CD4-positive, alpha-beta T cell (primary cell): ENCODE measurements around the gene MED27. TPM values are rescaled to one million over a fixed set of nuclear protein-coding genes. Genes with fewer than 3 reads are reported as not detected.

Source experiments
- ATAC-seq: fragments of 200-7000 bp; cut with Tn5 transposase; one replicate; pipeline ENCODE4 v1.10.0; 2022; ENCODE audit warnings: mild to moderate bottlenecking; ENCODE audit not compliant: poor library complexity
- CTCF ChIA-PET: fragments of 350-600 bp; sonication (Branson Sonifier 250); formaldehyde crosslinking; loops from one replicate; lab custom pipeline; 2021; ENCODE audit warnings: antibody characterized with exemption, inconsistent platforms; lab: Charles Lee
- POLR2A ChIA-PET: fragments of 350-600 bp; sonication (Branson Sonifier 250); formaldehyde crosslinking; loops from one replicate; lab custom pipeline; 2021; ENCODE audit warnings: antibody characterized with exemption, inconsistent platforms; lab: Charles Lee
- DNase-seq, 14 experiments: peaks; one replicate each; pipeline ENCODE4 v3.0.0-alpha.2; 2013 to 2020; ENCODE audit warnings: mixed read lengths in 2 of 14
- H3K27ac ChIP-seq, 2 donors: one replicate each; pipeline versions ENCODE4 v1.5.1 to v1.7.0; 2013; ENCODE audit warnings: low read length in 2 of 2, low read depth in 1 of 2, mild to moderate bottlenecking in 1 of 2
- H3K27me3 ChIP-seq, 2 experiments: 1 replicate in 1 of 2; 2 replicates in 1 of 2; pipeline versions ENCODE4 v1.6.1 to v1.7.0; 2013; ENCODE audit warnings: low read length in 2 of 2, control low read depth in 1 of 2, mild to moderate bottlenecking in 1 of 2, moderate library complexity in 1 of 2; ENCODE audit not compliant: insufficient read depth in 2 of 2, control insufficient read depth in 1 of 2
- H3K36me3 ChIP-seq: one replicate; pipeline ENCODE4 v1.6.1; 2013; ENCODE audit warnings: low read length, control low read depth; ENCODE audit not compliant: insufficient read depth
- H3K4me1 ChIP-seq: one replicate; pipeline ENCODE4 v1.6.1; 2013; ENCODE audit warnings: low read length, control low read depth; ENCODE audit not compliant: insufficient read depth
- H3K4me3 ChIP-seq: one replicate; pipeline ENCODE4 v1.5.1; 2013; ENCODE audit warnings: mild to moderate bottlenecking, low read length, moderate library complexity
- H3K9me3 ChIP-seq, 2 experiments: 1 replicate in 1 of 2; 2 replicates in 1 of 2; pipeline versions ENCODE4 v1.6.1 to v1.7.0; 2013; ENCODE audit warnings: low read length in 2 of 2, mild to moderate bottlenecking in 2 of 2, control low read depth in 1 of 2, moderate library complexity in 1 of 2; ENCODE audit not compliant: control insufficient read depth in 1 of 2, insufficient read depth in 1 of 2
- H3K27ac Mint-ChIP-seq: one replicate; pipeline ENCODE4 v1.8.0; 2020; ENCODE audit warnings: mixed read lengths
- H3K27me3 Mint-ChIP-seq: one replicate; pipeline ENCODE4 v1.8.0; 2021; ENCODE audit warnings: mixed read lengths
- H3K36me3 Mint-ChIP-seq: one replicate; pipeline ENCODE4 v1.8.0; 2021; ENCODE audit warnings: low read depth, mixed read lengths
- H3K4me1 Mint-ChIP-seq: one replicate; pipeline ENCODE4 v1.8.0; 2021; ENCODE audit warnings: low read depth, mixed read lengths
- H3K4me3 Mint-ChIP-seq: one replicate; pipeline ENCODE4 v1.8.0; 2020; ENCODE audit warnings: mild to moderate bottlenecking, mixed read lengths
- H3K9me3 Mint-ChIP-seq: one replicate; pipeline ENCODE4 v1.8.0; 2020; ENCODE audit warnings: mixed read lengths
- intact Hi-C, 2 experiments: fragments of 100-400 bp; cut with DNase I in 1 of 2; cut with micrococcal nuclease in 1 of 2; formaldehyde crosslinking; loops; one replicate each; pipeline versions ENCODE4 v1.15.1 to v1.9.0; 2023 to 2025; cut with DNase I, micrococcal nuclease
- total RNA-seq, 174 experiments: library from RNA in 2 of 174; stranded (reverse) in 2 of 174; gene quantifications; one replicate each; pipeline ENCODE4 v1.2.3 and lab custom pipeline; 2021 to 2026
- TF ChIP-seq, protein P1 (sequence below): fragments of 200-600 bp; IDR thresholded peaks from one replicate; pipeline ENCODE4 v1.8.0; 2022; ENCODE audit warnings: antibody characterized with exemption, mild to moderate bottlenecking

The MED27 gene
- total RNA-seq, 2 experiments from 2014 or later = 15.0 to 17.4 TPM

GRCh38 chr9:131982102-131982501 lies 97.6 kb downstream of the MED27 start:
- TF ChIP-seq, protein P1, sequence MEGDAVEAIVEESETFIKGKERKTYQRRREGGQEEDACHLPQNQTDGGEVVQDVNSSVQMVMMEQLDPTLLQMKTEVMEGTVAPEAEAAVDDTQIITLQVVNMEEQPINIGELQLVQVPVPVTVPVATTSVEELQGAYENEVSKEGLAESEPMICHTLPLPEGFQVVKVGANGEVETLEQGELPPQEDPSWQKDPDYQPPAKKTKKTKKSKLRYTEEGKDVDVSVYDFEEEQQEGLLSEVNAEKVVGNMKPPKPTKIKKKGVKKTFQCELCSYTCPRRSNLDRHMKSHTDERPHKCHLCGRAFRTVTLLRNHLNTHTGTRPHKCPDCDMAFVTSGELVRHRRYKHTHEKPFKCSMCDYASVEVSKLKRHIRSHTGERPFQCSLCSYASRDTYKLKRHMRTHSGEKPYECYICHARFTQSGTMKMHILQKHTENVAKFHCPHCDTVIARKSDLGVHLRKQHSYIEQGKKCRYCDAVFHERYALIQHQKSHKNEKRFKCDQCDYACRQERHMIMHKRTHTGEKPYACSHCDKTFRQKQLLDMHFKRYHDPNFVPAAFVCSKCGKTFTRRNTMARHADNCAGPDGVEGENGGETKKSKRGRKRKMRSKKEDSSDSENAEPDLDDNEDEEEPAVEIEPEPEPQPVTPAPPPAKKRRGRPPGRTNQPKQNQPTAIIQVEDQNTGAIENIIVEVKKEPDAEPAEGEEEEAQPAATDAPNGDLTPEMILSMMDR = no peak
- no peak overlapping the region for H3K27ac Mint-ChIP-seq
- no peak overlapping the region for H3K4me3 Mint-ChIP-seq
- DNase-seq = no peak
- H3K36me3 Mint-ChIP-seq = peaks cover 5% of the 10 kb centered on the region
- no peak overlapping the region for H3K27ac ChIP-seq
- H3K36me3 ChIP-seq = no peaks in the 10 kb centered on the region
- POLR2A ChIA-PET = no interaction called here
- no peak overlapping the region for H3K4me3 ChIP-seq
- CTCF ChIA-PET = interaction anchor here (1.2 kb wide), 1 partner anchor 11 kb away, joined by 3 read pairs; no protein-coding TSS in a partner anchor
- H3K9me3 ChIP-seq = no peaks in the 10 kb centered on the region
- no peaks in the 10 kb centered on the region for H3K4me1 Mint-ChIP-seq
- H3K27me3 Mint-ChIP-seq = no peaks in the 10 kb centered on the region
- ATAC-seq = no peak
- intact Hi-C loops = no loop called here
- no peaks in the 10 kb centered on the region for H3K27me3 ChIP-seq
- H3K4me1 ChIP-seq = no peaks in the 10 kb centered on the region
- no peaks in the 10 kb centered on the region for H3K9me3 Mint-ChIP-seq

GRCh38 chr9:131981116-131981776 lies 98.4 kb downstream of the MED27 start:
- H3K4me1 Mint-ChIP-seq = no peaks in the 10 kb centered on the region
- H3K27me3 Mint-ChIP-seq = no peaks in the 10 kb centered on the region
- Histone ChIP-seq H3K27ac (no peak overlapping the region), H3K4me3 (no peak overlapping the region), H3K9me3 (no peaks in the 10 kb centered on the region), H3K27me3 (no peaks in the 10 kb centered on the region), H3K4me1 (no peaks in the 10 kb centered on the region), H3K36me3 (no peaks in the 10 kb centered on the region)
- TF ChIP-seq, protein P1 = no peak
- no peak overlapping the region for H3K27ac Mint-ChIP-seq
- POLR2A ChIA-PET = no interaction called here
- peaks cover 12% of the 10 kb centered on the region for H3K36me3 Mint-ChIP-seq
- intact Hi-C loops = no loop called here
- DNase-seq (no peak), ATAC-seq (no peak)
- H3K4me3 Mint-ChIP-seq = no peak overlapping the region
- CTCF ChIA-PET = interaction anchor here (1.2 kb wide), 1 partner anchor 10 kb away, joined by 3 read pairs; no protein-coding TSS in a partner anchor
- no peaks in the 10 kb centered on the region for H3K9me3 Mint-ChIP-seq

DNA sequence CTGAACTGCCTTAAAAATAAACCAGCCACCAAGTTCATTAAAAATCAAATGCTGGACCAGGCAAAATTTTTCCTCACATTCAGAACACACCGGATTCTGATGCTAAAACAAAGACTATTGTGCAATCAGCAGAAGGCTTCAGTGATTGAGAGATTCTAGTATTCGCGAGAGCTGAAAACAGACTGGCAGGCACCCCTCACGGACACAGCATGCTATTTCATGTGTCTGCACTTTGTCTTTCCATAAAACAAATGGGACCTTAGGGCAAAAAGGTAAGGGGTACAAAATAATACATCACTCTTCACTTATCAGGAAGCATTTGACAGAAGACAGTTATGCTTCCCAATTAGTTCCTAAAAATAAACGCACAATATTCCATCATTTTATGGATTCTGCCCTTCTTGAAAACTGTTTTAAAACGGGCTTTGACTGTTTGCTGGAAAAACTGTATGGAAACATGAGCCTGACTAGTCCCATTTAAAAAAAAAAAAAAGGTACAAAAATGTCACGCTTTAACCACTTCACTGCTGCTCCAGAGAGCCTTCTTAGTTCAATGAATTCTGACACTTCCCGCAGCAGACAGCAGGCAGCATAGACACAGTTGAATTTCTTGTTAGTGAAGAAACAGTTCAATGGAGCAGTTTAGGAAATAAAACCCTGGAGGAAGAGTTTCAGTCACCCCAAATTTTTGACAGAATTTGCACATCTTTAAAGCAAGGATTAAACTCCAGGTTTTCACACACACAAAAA lies 99.2 kb downstream of the MED27 start:
- Mint-ChIP-seq H3K4me3 (no peak overlapping the region), H3K36me3 (peaks cover 13% of the 10 kb centered on the region), H3K27ac (no peak overlapping the region), H3K9me3 (no peaks in the 10 kb centered on the region), H3K27me3 (no peaks in the 10 kb centered on the region), H3K4me1 (no peaks in the 10 kb centered on the region)
- no peak overlapping the region for H3K4me3 ChIP-seq
- intact Hi-C loops = no loop called here
- H3K9me3 ChIP-seq = no peaks in the 10 kb centered on the region
- TF ChIP-seq, protein P1 = no peak
- CTCF ChIA-PET = no interaction called here
- H3K27me3 ChIP-seq = no peaks in the 10 kb centered on the region
- no peaks in the 10 kb centered on the region for H3K4me1 ChIP-seq
- POLR2A ChIA-PET = no interaction called here
- peaks cover 4% of the 10 kb centered on the region for H3K36me3 ChIP-seq
- no peak for ATAC-seq
- no peak overlapping the region for H3K27ac ChIP-seq
- no peak for DNase-seq
